Stimulated activated CD8-positive, alpha-beta memory T cell treated with anti-CD3 and anti-CD28 coated beads, Interleukin-15, amount 100 ng/mL, for 1 hour (primary cell): ENCODE measurements around the gene ABR.
"Not testable (repeated sequence)": the region's sequence is repeated elsewhere in the genome, so short reads cannot be mapped to it uniquely, and the experiment has no call there.

Experiments
- DNase-seq: peaks from one replicate; pipeline ENCODE4 v3.0.0-alpha.2; 2020; ENCODE audit warnings: low read depth

The ABR gene

GRCh38 chr17:1201132-1201702 is 21.4 kb upstream of the ABR start:
- no peak for DNase-seq

DNA sequence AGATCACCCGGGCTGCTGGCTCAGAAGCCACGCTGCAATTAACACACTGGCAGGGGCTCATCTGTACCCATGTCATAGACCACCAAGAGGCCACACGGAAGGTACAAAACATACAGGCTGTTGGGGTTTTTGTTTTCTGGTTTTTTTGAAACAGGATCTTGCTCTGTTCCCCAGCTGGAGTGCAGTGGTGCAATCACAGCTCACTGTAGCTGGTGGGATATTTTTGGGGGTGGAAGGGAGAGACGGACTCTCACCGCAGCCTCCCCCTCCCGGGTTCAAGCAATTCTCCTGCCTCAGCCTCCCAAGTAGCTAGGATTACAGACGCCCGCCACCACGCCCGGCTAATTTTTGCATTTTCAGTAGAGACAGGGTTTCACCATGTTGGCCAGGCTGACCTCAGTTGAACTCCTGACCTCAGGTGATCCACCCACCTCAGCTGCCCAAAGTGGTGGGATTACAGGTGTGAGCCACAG is 19.5 kb upstream of the ABR start:
- DNase-seq, result not testable (repeated sequence)

DNA sequence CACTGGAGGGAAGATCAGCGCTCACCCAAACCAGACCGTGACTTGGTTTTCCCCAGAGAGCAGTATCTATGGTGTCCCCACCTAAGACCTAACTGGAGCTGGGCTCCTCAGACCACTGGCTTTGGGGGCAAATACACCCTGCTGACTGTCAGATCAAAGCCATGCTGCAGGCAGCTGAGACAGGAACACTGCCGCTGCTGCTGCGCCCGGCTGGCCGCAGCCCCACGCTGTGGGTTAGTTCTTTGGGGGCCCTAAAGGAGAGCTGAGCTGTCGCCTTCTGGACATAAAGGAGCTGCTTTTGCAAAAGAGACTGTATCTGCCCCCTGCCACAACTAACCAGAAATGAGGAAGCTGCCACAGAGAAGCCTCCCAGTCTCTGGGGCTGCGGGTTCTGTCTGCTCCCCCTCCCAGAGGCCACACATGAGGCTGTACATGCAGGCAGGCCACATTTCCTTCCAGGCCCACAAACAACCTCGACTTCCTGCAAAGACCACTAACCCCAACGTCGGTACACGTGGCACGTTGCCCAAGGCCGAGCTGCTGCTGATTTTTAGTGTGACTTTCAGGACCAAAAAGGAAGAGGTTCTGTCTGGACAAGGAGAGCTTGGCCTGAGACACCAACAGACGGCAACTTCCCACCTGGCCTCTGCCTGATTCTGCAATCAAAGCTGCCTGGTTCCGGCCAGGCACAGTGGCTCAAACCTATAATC is 18.2 kb upstream of the ABR start:
- peak; percentile 45 for DNase-seq

GRCh38 chr17:1197379-1197778 is 17.6 kb upstream of the ABR start:
- DNase-seq, result no peak

DNA sequence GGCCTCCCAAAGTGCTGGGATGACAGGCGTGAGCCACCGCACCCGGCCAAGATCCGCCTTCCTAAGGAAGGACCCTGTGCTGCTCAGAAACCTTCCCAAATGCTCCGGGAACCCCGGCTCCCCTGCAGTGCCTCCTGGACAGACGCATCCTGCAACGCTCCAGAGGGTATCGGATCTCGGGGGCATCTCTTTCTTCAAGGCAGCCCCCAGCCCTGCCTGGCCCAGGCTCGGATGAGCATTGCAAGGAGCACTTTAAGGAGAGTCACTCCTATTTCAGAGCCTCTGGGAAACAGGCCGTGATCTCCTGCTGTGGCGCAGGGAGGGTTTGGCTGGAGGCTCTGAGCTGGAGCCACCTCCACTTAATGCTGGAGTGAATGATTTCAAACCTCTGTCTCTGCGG is 17.2 kb upstream of the ABR start:
- no peak for DNase-seq

GRCh38 chr17:1192911-1193699 is 13.3 kb upstream of the ABR start:
- no peak for DNase-seq

- no peak for DNase-seq
Measured at GRCh38 chr17:1190751-1191331, 11.1 kb upstream of the ABR start.

DNA sequence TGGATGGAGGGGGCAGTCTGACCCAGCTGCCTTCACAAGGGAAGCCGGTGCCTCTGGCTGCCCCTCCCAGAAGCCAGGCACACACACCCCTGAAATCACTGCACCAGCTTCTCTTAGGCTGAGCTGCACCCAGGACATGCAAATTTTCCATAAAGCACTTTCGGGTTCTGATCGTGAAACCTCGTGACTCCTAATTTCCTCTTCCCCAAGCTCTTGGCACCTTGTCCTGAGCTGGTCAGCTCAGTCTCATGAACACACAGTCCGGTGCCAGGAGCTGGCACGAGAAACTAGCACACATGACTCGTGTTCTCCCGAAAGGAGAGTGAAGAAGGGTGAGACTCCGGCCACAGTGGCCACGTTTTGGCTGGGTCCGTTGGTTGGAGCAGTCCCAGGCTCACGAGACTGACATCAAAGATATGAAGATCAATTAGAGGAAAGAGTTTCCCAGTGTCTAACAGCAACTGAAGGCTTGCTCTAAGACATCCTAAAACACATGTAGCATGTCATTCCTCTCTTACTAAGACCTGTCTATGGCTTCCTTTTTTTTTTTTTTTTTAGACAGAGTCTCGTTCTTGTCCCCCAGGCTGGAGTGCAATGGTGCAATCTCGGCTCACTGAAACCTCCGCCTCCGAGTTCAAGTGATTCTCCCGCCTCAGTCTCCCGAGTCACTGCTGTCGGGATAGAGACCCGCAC is 9.2 kb upstream of the ABR start:
- DNase-seq, result no peak

GRCh38 chr17:1186923-1187771 is 7.4 kb upstream of the ABR start:
- peak; percentile 60 for DNase-seq

DNA sequence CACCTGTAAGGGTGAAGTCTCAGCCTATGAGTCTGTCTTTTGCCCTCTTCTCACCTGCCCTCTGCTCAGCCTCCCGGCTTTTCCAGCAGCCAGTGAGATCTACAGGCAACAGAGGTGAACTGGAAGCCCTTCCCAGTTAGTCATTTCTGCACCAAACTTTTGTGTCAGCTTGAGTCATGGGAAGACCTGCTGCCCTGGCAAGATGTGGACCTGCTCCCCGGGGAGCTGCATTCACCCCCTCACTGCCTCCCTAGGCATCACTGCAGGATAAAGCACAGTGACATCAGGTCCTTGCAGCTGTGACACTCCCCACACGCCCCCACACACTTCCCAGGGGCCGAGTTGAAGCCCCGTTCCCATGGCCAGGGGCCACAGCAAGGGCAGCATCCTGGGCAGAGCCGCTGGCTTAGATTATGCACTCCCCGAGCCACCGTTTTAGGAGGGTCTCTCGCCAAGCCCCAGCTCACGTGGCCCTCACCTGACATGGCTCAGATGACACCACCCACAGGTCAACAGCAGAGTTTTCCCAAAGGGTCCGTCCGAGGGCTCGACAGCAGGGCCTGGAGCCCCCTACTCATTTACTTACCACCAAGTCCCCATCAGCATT is 6.5 kb upstream of the ABR start:
- DNase-seq, result no peak

- DNase-seq, result no peak
Measured at GRCh38 chr17:1183171-1183873, 3.5 kb upstream of the ABR start.

GRCh38 chr17:1182811-1183170 is 3.0 kb upstream of the ABR start:
- DNase-seq, result no peak

GRCh38 chr17:1181753-1182137 is 2.0 kb upstream of the ABR start:
- no peak for DNase-seq

DNA sequence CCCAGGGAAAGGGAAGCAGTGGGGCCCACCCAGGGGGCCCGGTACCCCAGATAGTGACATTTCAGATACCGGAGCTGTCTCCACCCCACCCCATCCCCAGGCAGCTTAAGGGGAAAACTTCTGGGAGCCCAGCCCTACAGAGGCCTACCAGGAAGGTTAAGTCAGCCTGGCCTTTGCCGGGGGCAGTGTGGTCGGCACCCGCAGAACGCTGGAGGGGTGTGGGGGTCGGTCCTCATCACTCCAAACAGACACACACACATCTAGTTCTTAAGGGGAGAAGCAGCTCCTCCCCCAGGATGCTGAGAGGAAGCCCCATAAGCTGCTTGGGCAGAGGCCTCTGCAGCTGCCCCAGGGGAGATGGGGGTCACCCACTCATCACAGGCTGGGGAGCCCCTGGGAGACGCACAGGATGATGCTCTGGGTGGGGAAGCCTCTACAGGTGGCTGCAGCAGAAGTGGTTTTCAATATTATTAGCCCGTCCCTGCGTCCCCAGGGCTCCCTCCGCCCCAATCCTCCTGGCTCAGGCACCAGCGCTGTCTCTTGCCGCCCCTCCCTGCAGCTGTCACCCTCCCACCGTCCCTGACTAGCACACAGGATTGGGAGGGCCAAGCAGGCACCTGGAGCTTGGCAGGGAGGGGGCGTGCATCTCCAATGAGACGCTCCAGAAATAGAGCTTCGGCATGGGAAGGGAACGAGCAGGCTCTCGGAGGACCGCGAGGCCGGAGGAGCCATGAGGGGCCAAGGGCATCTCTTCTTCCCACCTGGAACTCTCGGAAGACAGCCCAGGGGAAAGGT is 1.4 kb upstream of the ABR start:
- DNase-seq, result no peak

GRCh38 chr17:1179112-1179817 is 516 bp downstream of the ABR start:
- no peak for DNase-seq

DNA sequence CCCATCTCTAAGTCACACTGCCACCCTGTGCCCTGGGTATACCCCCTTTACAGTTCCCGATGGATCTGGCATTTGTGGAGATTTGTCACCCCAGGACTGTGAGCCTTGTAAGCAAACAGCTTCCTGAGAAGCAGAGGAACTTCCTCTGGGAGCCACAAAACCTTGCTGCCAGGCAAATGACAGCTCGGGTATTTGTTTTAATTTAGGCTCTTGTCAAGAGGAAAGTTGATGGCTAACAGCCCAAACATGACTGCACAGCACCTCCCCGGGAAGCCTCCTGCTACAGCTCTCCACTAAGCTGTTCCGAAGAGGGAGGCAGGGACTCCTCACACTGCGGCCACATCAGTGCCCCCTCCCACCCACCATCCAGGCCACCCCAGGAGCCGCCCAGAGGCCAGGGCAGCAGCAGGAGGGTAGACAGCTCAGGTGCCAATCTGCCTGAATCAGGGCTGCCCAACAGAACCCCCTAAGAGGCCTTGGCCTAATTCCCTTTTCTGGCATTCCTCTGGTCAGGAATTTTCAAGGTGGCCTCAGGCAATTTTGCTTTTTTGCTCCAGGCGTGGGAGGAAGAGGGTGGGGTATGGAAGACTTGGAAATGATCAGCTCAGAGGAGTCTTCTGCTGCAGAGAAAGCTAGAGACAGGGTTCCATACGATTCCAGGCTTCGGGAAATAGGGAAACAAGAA is 2.6 kb downstream of the ABR start:
- no peak for DNase-seq

- no peak for DNase-seq
Measured at GRCh38 chr17:1174263-1174880, 5.4 kb downstream of the ABR start.
